Ovary (tissue), 9 donors: ENCODE measurements around the gene CHCHD6. TPM values are rescaled to one million over a fixed set of nuclear protein-coding genes. Genes with fewer than 3 reads are reported as not detected.
A peak's percentile ranks its signal among the peaks of the same experiment; 100 is the strongest.

Source experiments
- DNase-seq, 5 donors: peaks; one replicate each; pipeline ENCODE4 v3.0.0-alpha.2; 2019 to 2020
- H3K27ac ChIP-seq, 2 donors: fragments of 200-600 bp; one replicate each; pipeline versions ENCODE4 v1.5.1 to v1.8.0; 2019 to 2022
- H3K27me3 ChIP-seq: fragments of 200-600 bp; one replicate; pipeline ENCODE4 v1.8.0; 2022
- H3K36me3 ChIP-seq: fragments of 200-600 bp; sonication (generic); one replicate; pipeline ENCODE4 v1.5.1; 2019
- H3K4me1 ChIP-seq: one replicate; pipeline ENCODE4 v1.8.1; 2013; ENCODE audit warnings: mild to moderate bottlenecking, moderate library complexity; ENCODE audit not compliant: insufficient read depth
- H3K4me3 ChIP-seq: fragments of 200-600 bp; sonication (generic); one replicate; pipeline ENCODE4 v1.5.1; 2017
- H3K9me3 ChIP-seq, 2 donors: fragments of 200-600 bp in 1 of 2; sonication (generic) in 1 of 2; one replicate each; pipeline versions ENCODE4 v1.5.1 to v1.8.1; 2013 to 2019; ENCODE audit warnings: mild to moderate bottlenecking in 1 of 2, moderate library complexity in 1 of 2
- EP300 ChIP-seq: sonication (generic); formaldehyde crosslinking; IDR thresholded peaks from one replicate; pipeline ENCODE4 v1.6.1; 2017; ENCODE audit warnings: antibody characterized with exemption
- POLR2A ChIP-seq: fragments of 450-650 bp; IDR thresholded peaks from one replicate; pipeline ENCODE4 v1.6.1; 2017; ENCODE audit warnings: antibody characterized with exemption, mild to moderate bottlenecking, moderate library complexity
- WGBS, 3 donors: extraction: QIAGEN DNeasy Blood & Tissue Kit in 1 of 3; methylation state at CpG; one replicate each; pipeline versions ENCODE4 v1.1.5 to v1.1.7; 2013 to 2017; 5-methylcytosine and 5-hydroxymethylcytosine counted together
- intact Hi-C, 4 donors: fragments of 100-400 bp; cut with DNase I; formaldehyde crosslinking; loops; one replicate each; pipeline versions ENCODE4 v1.11.0 to v1.15.1; 2022 to 2023
- polyA plus RNA-seq, 2 donors: library from polyadenylated mRNA; stranded (reverse); fragments of 200-250 nt in 1 of 2; fragments of 350-450 nt in 1 of 2; fragmentation: Illumina TruSeq in 1 of 2; extraction: RNeasy Lipid Tissue Mini Kit (QIAGEN cat#74804) in 1 of 2; gene quantifications; one replicate each; pipeline ENCODE4 v1.2.3, GENCODE V29; 2013 to 2014
- total RNA-seq, 7 donors: library from RNA; depleted of rRNA in 2 of 7; stranded (reverse); fragments of >200 nt in 2 of 7; fragmentation: NEBNext Ultra II Directional in 3 of 7; extraction: Animal tissue kit (Norgen Biotek cat#: 25700) in 3 of 7; gene quantifications; one replicate each; pipeline versions ENCODE4 v1.1.0 to v1.2.4, GENCODE V29; 2016 to 2023
- TF ChIP-seq, protein P1 (sequence below), 3 donors: fragments of 450-650 bp in 2 of 3; fragments of 200-600 bp in 1 of 3; IDR thresholded peaks; one replicate each; pipeline versions ENCODE4 v1.5.1 to v1.8.0; 2016 to 2022; ENCODE audit warnings: antibody characterized with exemption in 3 of 3, mild to moderate bottlenecking in 1 of 3
- donor health status: DM: no; HTN: no; CAD: no; lungs with moderate emphysema.
- donor health status: DM: no; HTN: no; CAD: no.
- donor health status: Bipolar disorder and iron deficiency.
- donor health status: DM: yes; HTN: yes; CAD: no.
- donor health status: DM: no; HTN: no; CAD: no.
- donor health status: DM: yes; HTN: yes; CAD: no.

The CHCHD6 gene
- total and polyA plus RNA-seq, 9 donors, result 8.5 to 24.6 (median 19.5) TPM

DNA sequence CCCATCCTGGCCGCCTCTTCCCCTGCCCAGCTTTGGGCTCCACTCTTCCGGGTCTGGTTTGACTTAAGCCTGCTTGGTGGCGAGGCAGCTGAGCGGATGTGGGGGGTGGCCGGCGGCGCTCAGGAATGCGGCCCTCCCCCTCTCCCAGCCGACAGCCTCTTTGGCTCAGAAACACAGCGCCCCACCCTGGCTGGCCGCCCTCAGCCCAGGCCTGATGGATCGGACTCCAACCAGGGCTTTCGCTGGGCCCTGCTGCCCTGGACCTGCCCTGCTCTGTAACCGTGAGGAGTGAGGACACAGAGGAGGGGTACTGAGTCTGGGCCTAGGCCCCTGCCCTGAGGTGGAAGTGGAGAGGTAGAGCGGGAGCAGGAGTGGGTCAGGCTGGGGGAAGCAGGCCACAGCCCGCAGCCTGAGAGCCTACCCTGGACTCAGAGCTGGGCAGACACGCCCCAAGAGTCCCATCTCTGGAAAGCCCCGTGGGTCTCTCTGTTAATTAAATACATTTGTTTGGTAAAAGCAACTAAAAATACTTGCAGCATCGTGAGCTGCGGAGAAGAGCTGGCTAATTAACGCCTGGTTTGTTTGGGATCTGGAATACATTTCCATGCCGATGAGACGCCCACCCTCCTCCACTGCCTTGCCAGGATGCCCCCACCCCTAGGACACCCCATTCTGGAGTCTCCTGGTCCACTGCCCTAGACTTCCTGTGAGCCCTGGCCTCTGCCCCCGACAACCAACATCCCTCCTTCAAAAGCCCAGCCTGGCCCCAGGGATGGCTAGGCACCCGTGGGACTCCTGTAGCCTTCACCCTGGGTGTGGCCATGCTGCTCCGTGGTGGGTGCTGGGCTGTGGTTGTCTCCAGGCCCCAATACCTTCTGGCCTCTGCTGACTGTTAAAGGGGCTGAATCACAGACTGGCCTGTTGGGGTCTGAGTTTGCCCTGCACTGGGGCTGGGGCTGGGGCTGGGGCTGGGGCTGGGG is 298.4 kb downstream of the CHCHD6 start:
- WGBS, 3 donors, result 14 to 19% (median 14%) methylated on average over 22 to 26 of the region's 26 CpGs
- Histone ChIP-seq H3K4me3 (no peak overlapping the region), H3K4me1 (peaks cover 16% of the 10 kb centered on the region), H3K27ac (peak overlapping the region in 1 of 2 donors; percentile 67), H3K36me3 (no peaks in the 10 kb centered on the region), H3K9me3 (no peaks in the 10 kb centered on the region), H3K27me3 (no peaks in the 10 kb centered on the region)
- intact Hi-C loops, result no loop called here
- DNase-seq, result peak; percentile 88 to 93 (median 89)
- TF ChIP-seq, protein P1, sequence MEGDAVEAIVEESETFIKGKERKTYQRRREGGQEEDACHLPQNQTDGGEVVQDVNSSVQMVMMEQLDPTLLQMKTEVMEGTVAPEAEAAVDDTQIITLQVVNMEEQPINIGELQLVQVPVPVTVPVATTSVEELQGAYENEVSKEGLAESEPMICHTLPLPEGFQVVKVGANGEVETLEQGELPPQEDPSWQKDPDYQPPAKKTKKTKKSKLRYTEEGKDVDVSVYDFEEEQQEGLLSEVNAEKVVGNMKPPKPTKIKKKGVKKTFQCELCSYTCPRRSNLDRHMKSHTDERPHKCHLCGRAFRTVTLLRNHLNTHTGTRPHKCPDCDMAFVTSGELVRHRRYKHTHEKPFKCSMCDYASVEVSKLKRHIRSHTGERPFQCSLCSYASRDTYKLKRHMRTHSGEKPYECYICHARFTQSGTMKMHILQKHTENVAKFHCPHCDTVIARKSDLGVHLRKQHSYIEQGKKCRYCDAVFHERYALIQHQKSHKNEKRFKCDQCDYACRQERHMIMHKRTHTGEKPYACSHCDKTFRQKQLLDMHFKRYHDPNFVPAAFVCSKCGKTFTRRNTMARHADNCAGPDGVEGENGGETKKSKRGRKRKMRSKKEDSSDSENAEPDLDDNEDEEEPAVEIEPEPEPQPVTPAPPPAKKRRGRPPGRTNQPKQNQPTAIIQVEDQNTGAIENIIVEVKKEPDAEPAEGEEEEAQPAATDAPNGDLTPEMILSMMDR (IDR thresholded peaks at IDR 0.05), result peak; percentile 43 to 60 (median 46)
- TF ChIP-seq POLR2A, result no peak
- no peak for TF ChIP-seq EP300

DNA sequence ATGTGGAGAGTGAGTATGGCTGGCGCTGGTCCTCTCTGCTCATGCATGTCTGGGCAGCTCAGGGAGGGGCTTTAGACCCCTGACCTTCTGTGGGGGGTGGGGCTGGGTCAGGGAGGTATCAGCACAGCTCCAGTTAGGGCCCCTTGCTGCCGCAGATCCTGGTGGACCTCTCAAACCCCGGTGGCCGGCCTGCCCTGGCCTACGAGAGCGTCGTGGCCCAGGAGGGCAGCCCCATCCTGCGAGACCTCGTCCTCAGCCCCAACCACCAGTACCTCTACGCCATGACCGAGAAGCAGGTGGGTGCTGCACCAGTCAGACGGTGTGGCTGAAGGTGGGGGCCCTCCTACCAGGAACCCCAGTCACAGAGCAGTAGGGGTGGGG is 299.1 kb downstream of the CHCHD6 start:
- H3K4me1 ChIP-seq, result peaks cover 16% of the 10 kb centered on the region
- no peaks in the 10 kb centered on the region for H3K36me3 ChIP-seq
- H3K9me3 ChIP-seq, result no peaks in the 10 kb centered on the region
- DNase-seq, result no peak
- intact Hi-C loops, result no loop called here
- H3K27me3 ChIP-seq, result no peaks in the 10 kb centered on the region
- WGBS, 3 donors, result 96 to 97% (median 96%) methylated on average over 12 of the region's 12 CpGs
- no peak overlapping the region for H3K27ac ChIP-seq
- no peak overlapping the region for H3K4me3 ChIP-seq
- TF ChIP-seq POLR2A, result no peak
- TF ChIP-seq, protein P1 (IDR thresholded peaks at IDR 0.05), result no peak

DNA sequence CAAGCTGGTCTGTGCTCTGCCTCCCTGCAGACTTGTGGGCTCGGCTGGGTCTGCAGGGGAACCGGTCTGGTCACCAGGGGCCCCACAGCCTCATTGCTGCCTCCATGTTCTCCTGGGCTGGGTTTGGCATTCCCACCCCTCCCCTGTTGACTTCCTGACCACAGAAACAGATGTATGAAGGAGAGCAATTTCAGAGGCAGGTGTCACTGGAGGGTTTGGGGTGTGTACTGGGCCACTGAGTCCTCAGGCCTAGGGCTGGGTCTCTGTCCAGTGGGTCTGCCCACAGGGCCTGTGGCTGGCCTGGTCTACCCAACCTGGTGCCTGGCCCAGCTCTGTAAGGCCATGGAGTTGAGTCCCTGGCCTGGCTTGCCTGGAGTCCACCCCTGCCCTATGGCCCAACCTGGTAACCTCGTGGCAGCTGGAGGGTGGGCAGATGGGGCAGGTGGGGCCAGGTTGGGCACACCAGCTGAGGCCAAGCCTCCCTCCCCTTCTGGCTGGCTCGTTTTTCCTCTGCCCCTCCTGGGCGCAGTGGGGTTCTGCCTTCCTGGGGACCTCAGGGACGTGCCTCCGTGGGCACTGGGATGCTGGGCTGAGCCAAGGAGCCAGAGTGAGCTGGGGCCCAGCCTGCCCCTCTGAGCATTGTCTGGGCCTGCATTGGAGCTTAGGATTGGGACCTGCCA is 299.7 kb downstream of the CHCHD6 start:
- H3K27ac ChIP-seq, result no peak overlapping the region
- WGBS, 3 donors, result 94 to 100% (median 98%) methylated on average over 5 to 7 of the region's 7 CpGs
- no peak for DNase-seq
- H3K4me3 ChIP-seq, result no peak overlapping the region
- no peaks in the 10 kb centered on the region for H3K27me3 ChIP-seq
- H3K9me3 ChIP-seq, result no peaks in the 10 kb centered on the region
- no peaks in the 10 kb centered on the region for H3K36me3 ChIP-seq
- H3K4me1 ChIP-seq, result peaks cover 16% of the 10 kb centered on the region
- intact Hi-C loops, result no loop called here
- TF ChIP-seq EP300 (no peak), POLR2A (no peak)
- TF ChIP-seq, protein P1 (IDR thresholded peaks at IDR 0.05), result no peak

DNA sequence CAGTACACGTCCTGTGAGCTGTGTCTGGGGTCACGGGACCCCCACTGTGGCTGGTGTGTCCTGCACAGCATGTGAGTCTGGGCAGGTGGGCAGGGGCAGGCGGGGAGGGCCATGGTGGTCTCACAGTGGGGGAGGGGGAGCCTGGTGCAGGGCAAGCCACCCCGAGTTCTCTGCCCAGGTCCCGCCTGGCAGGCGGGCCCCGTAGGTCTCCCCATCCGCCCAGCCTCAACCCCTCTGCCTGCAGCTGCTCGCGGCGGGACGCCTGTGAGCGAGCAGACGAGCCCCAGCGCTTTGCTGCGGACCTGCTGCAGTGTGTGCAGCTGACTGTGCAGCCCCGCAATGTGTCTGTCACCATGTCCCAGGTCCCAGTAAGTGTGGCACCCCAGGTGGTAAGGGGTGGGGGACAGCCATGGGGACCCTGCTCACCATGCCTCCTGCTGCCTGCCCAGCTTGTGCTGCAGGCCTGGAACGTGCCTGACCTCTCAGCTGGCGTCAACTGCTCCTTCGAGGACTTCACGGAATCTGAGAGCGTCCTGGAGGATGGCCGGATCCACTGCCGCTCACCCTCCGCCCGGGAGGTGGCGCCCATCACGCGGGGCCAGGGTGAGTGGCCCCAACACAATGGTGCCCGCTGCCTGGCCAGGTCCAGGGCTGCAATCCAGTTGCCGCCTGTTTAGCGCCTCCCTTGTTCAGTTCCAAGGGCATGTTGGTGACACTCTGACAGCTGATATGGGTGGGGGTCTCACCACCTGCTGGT is 300.8 kb downstream of the CHCHD6 start:
- 92 to 93% (median 92%) methylated on average over 22 to 32 of the region's 32 CpGs for WGBS, 3 donors

More for the DNA sequence above, 300.8 kb downstream of the CHCHD6 start:
- no peaks in the 10 kb centered on the region for H3K27me3 ChIP-seq
- intact Hi-C loops, result no loop called here
- no peak overlapping the region for H3K4me3 ChIP-seq
- no peaks in the 10 kb centered on the region for H3K9me3 ChIP-seq
- TF ChIP-seq EP300 (no peak), POLR2A (no peak)
- TF ChIP-seq, protein P1 (IDR thresholded peaks at IDR 0.05), result no peak
- H3K4me1 ChIP-seq, result peaks cover 13% of the 10 kb centered on the region
- H3K27ac ChIP-seq, result no peak overlapping the region
- no peak for DNase-seq
- no peaks in the 10 kb centered on the region for H3K36me3 ChIP-seq
